ENCODE measurements around the gene STK24. TPM values are rescaled to one million over a fixed set of nuclear protein-coding genes. Genes with fewer than 3 reads are reported as not detected.

Gene STK24
- total and polyA plus RNA-seq, 2 of the 4 experiments (the other 2 are of a cell fraction), result 29.2 to 43.4 TPM

DNA sequence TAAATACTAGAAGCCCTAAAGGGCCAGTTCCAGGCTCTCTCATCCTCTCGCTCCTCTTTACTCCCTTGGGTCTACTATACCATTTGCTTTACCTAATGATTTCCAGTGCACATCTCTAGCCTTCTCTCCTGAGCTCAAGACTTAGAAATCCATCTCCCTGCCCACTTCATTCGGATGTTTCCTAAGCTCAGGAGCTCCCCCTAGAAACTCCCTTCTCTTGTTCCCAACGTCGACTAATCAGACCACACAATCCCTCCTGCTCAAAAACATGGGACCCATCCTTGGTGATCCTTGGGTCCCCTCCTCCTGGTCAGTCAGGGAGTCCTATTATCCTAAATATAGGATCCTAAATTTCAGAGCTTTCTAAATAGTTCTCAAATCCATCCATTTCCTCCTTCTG lies 21.1 kb upstream of the STK24 start (continued):
- no peak for TF ChIP-seq SMC3 (IDR thresholded peaks at IDR 0.05; ENCODE audit: low read depth, low read length)
- TF ChIP-seq FOS (IDR thresholded peaks at IDR 0.05; ENCODE audit: low read depth, low read length), result no peak
- TF ChIP-seq RAD21 (IDR thresholded peaks at IDR 0.05; ENCODE audit: low read length), result no peak

DNA sequence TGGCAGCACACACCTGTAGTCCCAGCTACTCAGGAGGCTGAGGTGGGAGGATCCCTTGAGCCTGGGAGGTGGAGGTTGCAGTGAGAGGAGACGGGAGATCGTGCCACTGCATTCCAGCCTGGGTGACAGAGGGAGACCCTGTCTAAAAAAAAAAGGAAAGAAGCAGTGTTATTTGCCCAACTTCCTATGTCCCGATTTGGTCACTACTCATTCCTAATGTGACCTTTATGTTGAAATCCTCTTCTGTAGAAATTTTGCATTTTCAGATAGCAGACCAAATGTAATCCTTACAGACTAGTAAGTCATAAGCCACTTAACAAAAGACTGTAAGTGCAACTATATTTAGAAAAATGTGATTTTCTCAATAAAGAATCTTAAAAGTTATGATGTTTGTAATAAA lies 18.2 kb upstream of the STK24 start:
- no peak overlapping the region for H3K23ac ChIP-seq (ENCODE audit: low read depth, low read length)
- TF ChIP-seq, protein P1, sequence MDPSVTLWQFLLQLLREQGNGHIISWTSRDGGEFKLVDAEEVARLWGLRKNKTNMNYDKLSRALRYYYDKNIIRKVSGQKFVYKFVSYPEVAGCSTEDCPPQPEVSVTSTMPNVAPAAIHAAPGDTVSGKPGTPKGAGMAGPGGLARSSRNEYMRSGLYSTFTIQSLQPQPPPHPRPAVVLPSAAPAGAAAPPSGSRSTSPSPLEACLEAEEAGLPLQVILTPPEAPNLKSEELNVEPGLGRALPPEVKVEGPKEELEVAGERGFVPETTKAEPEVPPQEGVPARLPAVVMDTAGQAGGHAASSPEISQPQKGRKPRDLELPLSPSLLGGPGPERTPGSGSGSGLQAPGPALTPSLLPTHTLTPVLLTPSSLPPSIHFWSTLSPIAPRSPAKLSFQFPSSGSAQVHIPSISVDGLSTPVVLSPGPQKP (IDR thresholded peaks at IDR 0.05; ENCODE audit: borderline replicate concordance, low read depth, low read length), result no peak
- TF ChIP-seq CEBPB (IDR thresholded peaks at IDR 0.05; ENCODE audit: low read depth, low read length), result no peak
- no peak for TF ChIP-seq RCOR1 (IDR thresholded peaks at IDR 0.05; ENCODE audit: insufficient replicate concordance, low read length)
- no peak overlapping the region for H3K18ac ChIP-seq (ENCODE audit: low read depth, low read length)
- in situ Hi-C loops (cut with MboI; ENCODE audit: low sequenced_read_pairs), result no loop called here
- no peak overlapping the region for H2BK15ac ChIP-seq (ENCODE audit: low read depth, low read length)
- no peak overlapping the region for H3K4me3 ChIP-seq (ENCODE audit: insufficient read depth, low read depth, low read length)
- no peak overlapping the region for H2BK5ac ChIP-seq (ENCODE audit: low read depth, low read length, poor library complexity, severe bottlenecking)
- H3K27me3 ChIP-seq (ENCODE audit: control insufficient read depth, insufficient read depth, low read length), result peaks cover 3% of the 10 kb centered on the region
- no peak overlapping the region for H2AK9ac ChIP-seq (replicated peaks; ENCODE audit: low read depth, low read length, poor library complexity)
- POLR2A ChIA-PET (ENCODE audit: unreplicated experiment), result no interaction called here
- H4K5ac ChIP-seq (ENCODE audit: low read depth, low read length), result no peak overlapping the region
- no peak overlapping the region for H2AFZ ChIP-seq (replicated peaks; ENCODE audit: low read length, poor library complexity)
- DNase-seq, result no peak
- no peaks in the 10 kb centered on the region for H3K36me3 ChIP-seq (ENCODE audit: control insufficient read depth, insufficient read depth, low read length)
- H4K8ac ChIP-seq (ENCODE audit: low read depth in 2 of 2, low read length in 2 of 2), result no peak overlapping the region
- intact Hi-C loops (cut with micrococcal nuclease), result no loop called here
- no peak overlapping the region for H3K4ac ChIP-seq (ENCODE audit: low read depth, low read length)
- BruUV-seq (replicated peaks), result no TSS peak
- no peak overlapping the region for H3K56ac ChIP-seq (ENCODE audit: extremely low read depth, insufficient read depth, low read length)
- no peak overlapping the region for H2BK120ac ChIP-seq (ENCODE audit: low read depth, low read length)
- dilution Hi-C loops (cut with HindIII; ENCODE audit: low sequenced_read_pairs, unreplicated experiment), result no loop called here
- H3K9me3 ChIP-seq (ENCODE audit: control insufficient read depth, insufficient read depth, low read length), result no peaks in the 10 kb centered on the region; the same call in 1 of the 2 replicates
- no peaks in the 10 kb centered on the region for H3K79me1 ChIP-seq (ENCODE audit: low read depth in 1 of 2, low read length in 2 of 2)
- no peak overlapping the region for H2AK5ac ChIP-seq (ENCODE audit: low read depth, low read length)
- no peak overlapping the region for H3K27ac ChIP-seq (ENCODE audit: insufficient read depth, low read length)
- H3K14ac ChIP-seq (replicated peaks; ENCODE audit: low read depth, low read length), result no peak overlapping the region
- H2BK20ac ChIP-seq (ENCODE audit: low read depth, low read length), result no peak overlapping the region
- H3K9me1 ChIP-seq (ENCODE audit: insufficient read depth, low read length), result no peaks in the 10 kb centered on the region
- no peaks in the 10 kb centered on the region for H4K20me1 ChIP-seq (ENCODE audit: insufficient read depth, low read length)
- no peak overlapping the region for H4K91ac ChIP-seq (ENCODE audit: insufficient read depth, low read depth, low read length)
- CTCF ChIA-PET, result no interaction called here
- no peak overlapping the region for H3K9ac ChIP-seq (ENCODE audit: low read depth, low read length)
- no peak for ATAC-seq (ENCODE audit: low read depth)
- no CpG with 5 or more reads among the region's 3 CpGs for WGBS, 2 experiments (ENCODE audit: extremely low coverage in 2 of 2, insufficient read length in 1 of 2)
- no peak overlapping the region for H3K4me2 ChIP-seq (ENCODE audit: low read depth, low read length)
- H3K4me1 ChIP-seq (ENCODE audit: control insufficient read depth, insufficient read depth, low read length), result no peaks in the 10 kb centered on the region
